Hematopoietic multipotent progenitor cell treated with erythropoietin and hydrocortisone succinate and interleukin-3 and kit ligand, for 6 days (in vitro differentiated cells): ENCODE results near the gene SMYD3.

Experiments used
- DNase-seq: peaks from one replicate; pipeline ENCODE4 v3.0.0-alpha.2; 2015

Gene SMYD3

DNA sequence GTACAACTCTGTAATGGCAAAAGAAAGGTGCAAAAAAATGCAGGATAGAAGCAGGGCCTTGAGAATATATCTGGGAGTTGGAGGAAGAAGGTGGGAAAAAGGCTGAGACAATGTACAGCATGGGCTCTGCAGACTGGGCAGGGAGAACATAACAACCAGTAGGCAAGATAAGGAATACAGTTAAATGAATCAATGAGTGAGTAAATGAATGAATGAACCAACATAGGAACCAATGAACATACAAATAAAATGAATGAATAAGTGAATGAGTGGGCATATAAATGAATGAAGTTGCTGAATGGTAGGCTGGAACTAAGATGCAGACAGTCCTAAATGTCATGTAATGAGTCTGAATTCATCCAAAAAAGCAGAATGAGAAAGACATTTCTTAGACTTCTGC lies 370.6 kb downstream of the SMYD3 start:
- no peak for DNase-seq

- DNase-seq, result no peak
These were observed 372.3 kb downstream of the SMYD3 start for GRCh38 chr1:246134789-246135188.

DNA sequence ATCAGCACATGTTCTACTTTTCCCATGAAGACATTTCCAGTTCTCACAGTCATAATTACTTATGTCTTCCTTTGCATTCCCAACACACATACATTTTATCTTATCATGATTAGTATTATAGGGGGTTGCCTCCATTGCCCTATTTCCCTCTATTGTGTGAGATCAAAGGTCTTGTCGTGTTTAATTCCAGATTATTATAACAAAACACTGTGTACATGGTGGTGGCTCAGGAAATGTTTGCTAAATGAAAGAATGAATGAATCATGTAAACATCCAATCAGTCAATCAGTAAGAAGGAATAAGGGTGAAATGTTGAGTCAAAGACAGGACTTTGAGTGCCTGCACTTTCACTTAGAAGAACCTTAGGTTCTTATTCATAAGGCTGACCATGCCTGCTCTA lies 376.0 kb downstream of the SMYD3 start:
- no peak for DNase-seq

GRCh38 chr1:246128494-246129069 lies 378.5 kb downstream of the SMYD3 start:
- no peak for DNase-seq

DNA sequence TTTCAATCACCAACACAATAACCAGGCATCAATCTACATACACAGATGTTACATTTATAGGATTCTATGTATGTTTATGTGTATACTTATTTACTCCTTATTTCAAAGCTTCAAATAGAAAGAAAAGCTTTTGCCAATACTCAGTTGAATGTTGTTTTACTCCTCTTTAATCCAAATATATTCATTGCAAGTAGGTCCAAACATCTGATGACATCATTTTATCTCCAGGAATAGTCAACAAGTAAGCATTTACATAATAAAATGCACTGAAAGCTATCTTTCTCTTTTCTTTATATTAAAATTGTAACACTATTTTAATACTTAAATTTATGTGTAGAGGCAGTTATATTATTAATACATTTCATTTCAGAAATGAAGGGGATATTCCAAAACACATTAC lies 380.5 kb downstream of the SMYD3 start:
- DNase-seq, result no peak

DNA sequence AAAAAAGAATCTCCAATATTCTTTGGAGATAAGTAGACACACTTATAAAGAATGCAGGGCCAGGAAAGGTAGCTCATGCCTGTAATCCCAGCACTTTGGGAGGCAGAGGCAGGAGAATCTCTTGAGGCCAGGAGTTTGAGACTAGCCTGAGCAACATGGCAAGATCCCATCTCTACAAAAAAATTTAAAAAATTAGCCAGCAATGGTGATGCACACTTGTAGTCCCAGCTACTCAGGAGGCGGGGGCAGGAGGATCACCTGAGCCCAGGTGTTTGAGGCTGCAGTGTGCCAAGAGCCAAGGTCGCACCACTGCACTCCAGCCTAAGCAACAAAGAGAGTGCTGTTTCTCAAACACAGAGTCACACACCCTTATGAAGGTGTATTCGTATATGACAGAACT lies 385.0 kb downstream of the SMYD3 start:
- DNase-seq, result no peak

DNA sequence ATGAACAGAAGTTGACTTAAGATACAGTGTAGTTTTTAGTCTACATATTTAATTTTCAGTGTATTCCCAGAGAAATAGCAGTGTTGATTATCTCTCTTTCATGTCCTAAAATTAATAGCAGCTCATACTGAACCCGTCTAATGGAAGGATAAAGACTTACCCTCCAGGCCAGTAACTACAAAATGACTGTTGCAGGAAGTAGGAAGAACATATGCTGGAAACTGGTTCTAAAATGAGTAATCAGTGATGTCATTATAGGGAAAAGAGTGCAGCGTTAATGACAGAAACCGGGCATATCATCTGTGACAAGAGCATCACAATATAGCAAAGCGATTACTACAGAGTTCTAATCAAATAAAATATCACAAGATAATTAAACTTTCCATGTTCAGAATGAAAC lies 385.5 kb downstream of the SMYD3 start:
- DNase-seq, result no peak

GRCh38 chr1:246117066-246117791 lies 389.9 kb downstream of the SMYD3 start:
- peak; percentile 90 for DNase-seq

- DNase-seq, result no peak
These were observed 392.7 kb downstream of the SMYD3 start for GRCh38 chr1:246114369-246114768.

DNA sequence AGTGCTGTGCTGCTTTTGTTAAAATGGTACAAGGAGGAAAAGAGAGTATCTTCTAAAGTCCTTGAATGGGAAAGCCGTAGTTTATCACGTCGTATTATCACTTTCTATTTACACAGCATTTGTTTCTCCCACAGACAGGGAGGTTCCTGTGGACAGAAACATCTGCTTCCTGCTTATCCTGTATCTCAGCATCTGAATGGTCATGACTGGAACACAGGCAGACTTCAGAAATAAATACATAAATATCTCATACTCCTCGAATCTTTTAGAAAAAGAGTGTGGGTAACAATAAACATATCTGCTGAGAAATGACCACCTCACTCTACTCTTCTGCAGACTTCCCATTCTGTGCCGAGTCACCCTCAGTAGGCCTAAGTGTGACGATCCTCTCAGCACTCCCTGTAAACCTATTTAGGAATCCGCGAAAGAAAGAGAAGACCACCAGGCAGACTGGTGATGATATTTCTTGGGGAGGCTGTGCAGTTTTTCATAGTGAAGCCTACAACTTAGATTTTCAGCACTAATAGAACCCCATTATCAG lies 393.5 kb downstream of the SMYD3 start:
- peak; percentile 62 for DNase-seq

- peak; percentile 35 for DNase-seq
These were observed 395.5 kb downstream of the SMYD3 start for GRCh38 chr1:246111570-246111969.

GRCh38 chr1:246110343-246111219 lies 396.5 kb downstream of the SMYD3 start:
- DNase-seq, result no peak

- DNase-seq, result no peak
These were observed 398.7 kb downstream of the SMYD3 start for GRCh38 chr1:246108278-246108925.

- DNase-seq, result peak; percentile 22
These were observed 399.4 kb downstream of the SMYD3 start for GRCh38 chr1:246107516-246108277.

DNA sequence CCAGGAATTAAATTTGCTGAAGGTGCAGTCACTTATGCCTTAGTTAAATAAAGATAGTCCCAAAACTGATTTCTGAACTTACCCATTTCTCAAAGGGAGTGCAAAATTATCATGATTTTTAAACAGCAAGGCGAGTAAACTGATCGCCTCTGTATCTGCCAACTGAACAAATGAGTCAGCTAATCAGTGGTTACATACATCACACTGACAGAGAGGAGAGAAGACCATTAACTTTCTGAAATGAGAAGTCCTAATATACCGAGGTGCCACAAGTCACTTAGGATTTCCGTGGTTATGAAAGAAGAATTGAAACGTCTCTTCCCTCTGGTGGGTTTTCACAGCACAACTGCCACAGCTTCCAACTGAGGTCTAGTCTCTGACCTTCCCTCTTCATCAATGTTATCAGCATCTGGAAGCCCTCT lies 400.7 kb downstream of the SMYD3 start:
- peak; percentile 75 for DNase-seq

GRCh38 chr1:246104927-246105326 lies 402.2 kb downstream of the SMYD3 start:
- DNase-seq, result peak; percentile 31

DNA sequence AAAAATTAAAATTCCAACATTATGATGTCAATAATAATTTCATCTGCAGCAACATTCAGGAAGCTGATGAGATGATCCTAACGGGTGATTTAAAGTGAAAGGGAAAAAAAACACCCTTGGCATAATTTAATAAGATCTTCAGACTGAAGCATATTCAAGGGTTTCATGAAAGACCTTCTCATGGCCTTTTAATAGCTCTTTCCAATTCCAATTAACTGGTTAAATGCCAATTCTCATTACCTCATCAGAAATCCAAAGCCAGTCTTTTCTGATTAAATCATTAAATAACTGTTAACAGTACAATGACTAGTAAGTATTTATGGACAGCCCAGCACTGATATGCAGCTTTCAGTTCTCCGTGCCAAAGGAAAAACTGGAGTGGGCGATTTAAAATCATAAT lies 407.5 kb downstream of the SMYD3 start:
- no peak for DNase-seq

DNA sequence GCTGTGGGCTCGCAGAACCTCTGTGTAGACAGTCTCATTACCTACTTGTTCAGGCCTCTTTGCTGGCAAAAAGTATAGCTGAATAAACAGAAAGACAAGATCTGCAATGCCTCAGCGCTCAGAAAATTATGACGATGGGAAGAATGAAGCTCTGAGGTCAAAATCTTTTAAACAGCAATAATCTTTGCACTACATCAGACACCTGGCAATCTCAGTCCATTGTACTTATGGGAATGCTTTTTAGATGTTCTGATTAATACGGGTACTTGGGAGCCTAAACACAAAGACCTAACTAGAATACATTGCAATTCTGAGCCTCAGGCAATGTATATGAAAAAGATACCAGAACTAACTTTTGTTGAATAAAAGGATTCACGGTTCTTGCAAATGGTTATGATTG lies 410.7 kb downstream of the SMYD3 start:
- no peak for DNase-seq

GRCh38 chr1:246095443-246095842 lies 411.6 kb downstream of the SMYD3 start:
- no peak for DNase-seq

DNA sequence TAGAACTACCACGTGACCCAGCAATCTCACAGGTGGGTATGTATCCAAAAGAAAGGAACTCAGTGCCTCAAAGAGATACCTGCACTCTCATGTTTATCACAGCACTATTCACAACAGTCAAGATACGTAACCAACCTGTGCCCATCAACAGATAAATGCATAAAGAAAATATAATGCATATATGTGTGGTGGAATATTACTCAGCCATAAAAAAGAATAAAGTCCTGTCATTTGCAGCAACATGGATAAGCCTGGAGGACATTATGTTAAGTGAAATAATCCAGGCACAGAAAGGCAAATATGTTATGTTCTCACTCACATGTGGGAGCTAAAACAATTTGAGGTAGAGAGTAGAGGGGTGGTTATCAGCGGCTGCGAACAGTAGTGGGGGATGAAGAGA lies 413.8 kb downstream of the SMYD3 start:
- DNase-seq, result no peak

- DNase-seq, result no peak
These were observed 414.9 kb downstream of the SMYD3 start for GRCh38 chr1:246092136-246092535.

GRCh38 chr1:246091477-246091876 lies 415.6 kb downstream of the SMYD3 start:
- DNase-seq, result no peak
